ENCODE measurements around the gene TOM1L2. TPM values are rescaled to one million over a fixed set of nuclear protein-coding genes. Genes with fewer than 3 reads are reported as not detected.

Gene TOM1L2
- total RNA-seq, 1 donor from 2014 or later: 88.6 TPM

- H3K27ac ChIP-seq: no peak overlapping the region
- intact Hi-C loops (cut with DNase I): no loop called here
Measured at GRCh38 chr17:17851103-17852002, 120.8 kb downstream of the TOM1L2 start.

GRCh38 chr17:17849845-17850373 is 122.3 kb downstream of the TOM1L2 start:
- Histone ChIP-seq H3K4me1 (peaks cover 33% of the 10 kb centered on the region), H3K4me3 (no peak overlapping the region), H3K36me3 (peaks cover 0 to 8% of the 10 kb centered on the region in 2 donors), H3K27me3 (no peaks in the 10 kb centered on the region), H3K27ac (peak overlapping the region; percentile 85), H3K9me3 (no peaks in the 10 kb centered on the region)
- DNase-seq (ENCODE audit: extremely low spot score in 2 of 2): no peak
- TF ChIP-seq CTCF (IDR thresholded peaks at IDR 0.05) (peak in 1 of 3 experiments; percentile 23), POLR2A (IDR thresholded peaks at IDR 0.05) (no peak), POLR2AphosphoS5 (IDR thresholded peaks at IDR 0.05; ENCODE audit: insufficient read depth in 1 of 2, low read depth in 1 of 2) (peak in 1 of 2 donors; percentile 31)
- intact Hi-C loops (cut with DNase I): no loop called here

More at GRCh38 chr17:17851103-17852002, 120.8 kb downstream of the TOM1L2 start:
- Histone ChIP-seq H3K27me3 (no peaks in the 10 kb centered on the region), H3K36me3 (peaks cover 0 to 8% of the 10 kb centered on the region in 2 donors), H3K9me3 (no peaks in the 10 kb centered on the region), H3K4me3 (no peak overlapping the region), H3K4me1 (peaks cover 41% of the 10 kb centered on the region)
- DNase-seq (ENCODE audit: extremely low spot score in 2 of 2): no peak
- no peak for TF ChIP-seq CTCF (IDR thresholded peaks at IDR 0.05)
- no peak for TF ChIP-seq POLR2A (IDR thresholded peaks at IDR 0.05)
- no peak for TF ChIP-seq POLR2AphosphoS5 (IDR thresholded peaks at IDR 0.05; ENCODE audit: insufficient read depth in 1 of 2, low read depth in 1 of 2)

- no peaks in the 10 kb centered on the region for H3K27me3 ChIP-seq
- H3K27ac ChIP-seq: peak overlapping the region; percentile 85
- no peaks in the 10 kb centered on the region for H3K9me3 ChIP-seq
- H3K4me1 ChIP-seq: peaks cover 31% of the 10 kb centered on the region
- TF ChIP-seq POLR2AphosphoS5 (IDR thresholded peaks at IDR 0.05; ENCODE audit: insufficient read depth in 1 of 2, low read depth in 1 of 2) (peak in 1 of 2 donors; percentile 33), POLR2A (IDR thresholded peaks at IDR 0.05) (no peak), CTCF (IDR thresholded peaks at IDR 0.05) (no peak)
- intact Hi-C loops (cut with DNase I): no loop called here
- DNase-seq (ENCODE audit: extremely low spot score in 2 of 2): no peak
- H3K4me3 ChIP-seq: no peak overlapping the region
- peaks cover 0 to 8% of the 10 kb centered on the region in 2 donors for H3K36me3 ChIP-seq
Measured at GRCh38 chr17:17849147-17849820, 122.9 kb downstream of the TOM1L2 start.

GRCh38 chr17:17848311-17849082 is 123.7 kb downstream of the TOM1L2 start:
- peaks cover 31% of the 10 kb centered on the region for H3K4me1 ChIP-seq
- intact Hi-C loops (cut with DNase I): no loop called here
- peaks cover 0 to 8% of the 10 kb centered on the region in 2 donors for H3K36me3 ChIP-seq

More at GRCh38 chr17:17848311-17849082, 123.7 kb downstream of the TOM1L2 start:
- H3K27ac ChIP-seq: peak overlapping the region; percentile 85
- H3K27me3 ChIP-seq: no peaks in the 10 kb centered on the region
- no peak for TF ChIP-seq CTCF (IDR thresholded peaks at IDR 0.05)
- no peak for TF ChIP-seq POLR2A (IDR thresholded peaks at IDR 0.05)
- no peak for TF ChIP-seq POLR2AphosphoS5 (IDR thresholded peaks at IDR 0.05; ENCODE audit: insufficient read depth in 1 of 2, low read depth in 1 of 2)
- no peak overlapping the region for H3K4me3 ChIP-seq
- DNase-seq (ENCODE audit: extremely low spot score in 2 of 2): no peak
- no peaks in the 10 kb centered on the region for H3K9me3 ChIP-seq
